ENCODE results near the gene KLHL6. TPM values are rescaled to one million over a fixed set of nuclear protein-coding genes. Genes with fewer than 3 reads are reported as not detected.
"Not testable (repeated sequence)": the region's sequence is repeated elsewhere in the genome, so short reads cannot be mapped to it uniquely, and the experiment has no call there.

KLHL6 gene
- total RNA-seq, 2 donors from 2014 or later = 33.5 to 39.7 TPM

DNA sequence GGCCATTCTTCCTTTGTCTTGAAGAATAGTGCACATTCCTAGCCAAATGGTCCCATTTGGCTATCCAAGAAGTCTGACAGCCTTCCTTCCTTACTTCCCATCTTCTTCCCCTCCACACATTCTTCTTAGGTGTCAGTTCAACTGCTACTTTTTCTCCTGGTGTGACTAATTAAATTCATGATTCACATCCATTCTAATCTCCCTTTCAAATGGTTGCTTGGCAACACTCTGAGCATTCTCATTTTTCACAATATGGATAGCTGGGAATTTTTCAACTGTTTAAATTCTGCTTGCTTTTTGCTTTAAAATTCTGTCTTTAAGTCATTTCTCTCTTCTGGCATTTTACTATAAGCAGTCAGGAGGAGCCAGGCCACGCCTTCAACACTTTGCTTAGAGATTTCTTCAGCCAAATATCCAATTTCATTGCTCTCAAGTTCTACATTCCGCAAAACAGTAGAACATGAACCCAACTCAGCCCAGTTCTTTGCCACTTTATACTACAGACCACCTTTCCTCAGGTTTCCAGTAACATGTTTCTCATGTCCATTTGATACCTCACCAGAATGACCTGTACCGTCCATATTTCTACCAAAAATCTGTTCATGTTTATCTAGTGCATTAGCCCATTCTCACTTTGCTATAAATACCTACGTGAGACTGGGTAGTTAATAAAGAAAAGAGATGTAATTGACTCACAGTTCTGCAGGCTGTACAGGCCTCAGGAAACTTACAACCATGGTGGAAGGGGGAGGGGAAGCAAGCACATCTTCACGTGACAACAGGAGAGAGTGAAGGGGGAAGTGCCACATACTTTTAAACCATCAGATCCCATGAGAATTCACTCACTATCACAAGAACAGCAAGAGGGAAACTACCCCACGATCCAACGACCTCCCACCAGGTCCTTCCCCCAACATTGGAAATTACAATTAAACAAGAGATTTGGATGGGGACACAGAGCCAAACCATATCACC is 95.1 kb downstream of the KLHL6 start:
- peaks cover 10% of the 10 kb centered on the region for H3K36me3 Mint-ChIP-seq (ENCODE audit: low read depth)
- H3K27me3 Mint-ChIP-seq = no peaks in the 10 kb centered on the region
- no peaks in the 10 kb centered on the region for H3K4me1 Mint-ChIP-seq
- no peaks in the 10 kb centered on the region for H3K9me3 Mint-ChIP-seq
- ATAC-seq (replicated peaks) = no peak
- no peak overlapping the region for H3K4me3 Mint-ChIP-seq
- no peak overlapping the region for H3K27ac Mint-ChIP-seq

DNA sequence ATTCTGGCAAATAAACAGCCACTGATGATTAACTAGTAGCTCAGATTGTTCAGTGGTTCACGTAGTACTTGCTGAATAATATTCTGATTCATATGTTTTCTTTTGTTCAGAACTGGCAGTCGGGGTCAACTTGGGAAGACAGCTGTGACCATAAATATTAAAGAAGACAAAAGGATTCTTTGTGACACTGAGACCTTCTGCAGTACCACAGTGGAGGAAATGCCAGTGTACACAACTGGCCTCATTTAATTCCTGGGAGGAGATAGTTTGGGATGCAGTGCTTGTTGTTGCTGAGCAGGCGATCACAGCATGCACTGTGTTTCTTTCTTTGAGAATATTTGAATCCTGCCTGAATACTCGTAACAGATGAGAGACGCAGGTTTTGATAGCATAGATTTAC is 100.4 kb downstream of the KLHL6 start:
- H3K27me3 Mint-ChIP-seq = no peaks in the 10 kb centered on the region
- no peak for ATAC-seq (replicated peaks)
- peaks cover 29% of the 10 kb centered on the region for H3K36me3 Mint-ChIP-seq (ENCODE audit: low read depth)
- no peak overlapping the region for H3K27ac Mint-ChIP-seq
- no peaks in the 10 kb centered on the region for H3K4me1 Mint-ChIP-seq
- no peaks in the 10 kb centered on the region for H3K9me3 Mint-ChIP-seq
- no peak overlapping the region for H3K4me3 Mint-ChIP-seq

DNA sequence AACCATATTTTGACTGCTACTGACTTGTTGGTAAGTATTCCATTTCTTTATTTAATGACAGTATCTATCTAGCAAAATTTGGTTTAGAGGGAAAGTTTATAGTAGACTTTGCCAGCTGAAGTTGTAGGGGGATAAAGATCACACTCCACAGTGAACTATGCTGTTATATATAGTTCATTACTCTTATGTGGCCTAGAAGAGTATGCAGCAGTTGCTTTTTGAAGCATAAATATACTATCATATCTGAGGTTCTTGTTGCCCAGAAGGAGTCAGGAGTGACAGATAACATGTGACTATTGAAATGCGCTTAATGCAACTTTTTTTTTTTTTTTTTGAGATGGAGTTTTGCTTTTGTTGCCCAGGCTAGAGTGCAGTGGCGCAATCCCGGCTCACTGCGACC is 101.4 kb downstream of the KLHL6 start:
- Mint-ChIP-seq H3K36me3 (ENCODE audit: low read depth) (peaks cover 29% of the 10 kb centered on the region), H3K9me3 (no peaks in the 10 kb centered on the region), H3K27me3 (no peaks in the 10 kb centered on the region), H3K27ac (no peak overlapping the region), H3K4me3 (no peak overlapping the region), H3K4me1 (peaks cover under 1% of the 10 kb centered on the region)
- no peak for ATAC-seq (replicated peaks)

DNA sequence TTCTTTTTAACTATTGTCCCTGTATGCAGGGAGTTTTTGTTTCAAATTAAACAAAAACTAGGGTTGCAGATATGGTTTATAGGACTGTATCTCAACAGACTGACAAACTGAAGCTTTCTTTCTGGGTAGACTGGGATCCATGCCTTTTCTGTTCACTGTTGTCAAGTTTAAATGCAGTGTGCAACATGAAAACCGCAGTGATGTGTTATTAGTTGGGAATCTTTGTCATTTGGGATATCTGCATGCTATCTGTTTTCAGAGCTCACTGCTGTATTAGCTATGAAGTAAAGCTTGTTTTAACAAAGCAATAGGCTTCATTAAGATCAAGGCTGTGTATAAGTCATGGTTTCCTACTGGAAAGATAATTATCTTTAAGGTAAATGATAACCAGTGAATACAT is 105.7 kb downstream of the KLHL6 start:
- no peak for ATAC-seq (replicated peaks)
- peaks cover 10% of the 10 kb centered on the region for H3K4me1 Mint-ChIP-seq
- no peaks in the 10 kb centered on the region for H3K27me3 Mint-ChIP-seq
- H3K4me3 Mint-ChIP-seq = no peak overlapping the region
- H3K9me3 Mint-ChIP-seq = no peaks in the 10 kb centered on the region
- H3K27ac Mint-ChIP-seq = no peak overlapping the region
- H3K36me3 Mint-ChIP-seq (ENCODE audit: low read depth) = peaks cover 14% of the 10 kb centered on the region

DNA sequence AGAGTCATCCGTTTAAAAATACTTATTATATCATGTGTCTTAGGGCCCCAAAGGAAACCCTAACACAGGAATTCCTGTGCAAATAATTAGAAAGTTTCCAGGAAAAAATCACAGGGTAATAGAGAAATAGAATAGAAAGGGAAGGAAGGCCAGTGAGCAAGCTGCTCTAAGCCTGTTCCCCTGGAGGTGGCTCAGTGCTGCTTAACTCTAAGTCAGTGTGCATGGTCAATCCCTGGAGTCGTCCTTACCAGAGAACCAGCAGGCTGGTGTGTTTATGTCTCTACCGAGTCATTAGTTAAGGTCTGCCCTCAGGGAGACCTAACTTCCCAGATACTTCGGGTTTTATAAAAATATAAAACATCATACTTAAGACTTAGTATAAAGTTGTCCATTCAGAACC is 106.1 kb downstream of the KLHL6 start:
- H3K9me3 Mint-ChIP-seq = no peaks in the 10 kb centered on the region
- peaks cover 12% of the 10 kb centered on the region for H3K36me3 Mint-ChIP-seq (ENCODE audit: low read depth)
- ATAC-seq (replicated peaks) = no peak
- peaks cover 10% of the 10 kb centered on the region for H3K4me1 Mint-ChIP-seq
- H3K4me3 Mint-ChIP-seq = peak overlapping the region; percentile 90
- H3K27me3 Mint-ChIP-seq = no peaks in the 10 kb centered on the region
- H3K27ac Mint-ChIP-seq = no peak overlapping the region

DNA sequence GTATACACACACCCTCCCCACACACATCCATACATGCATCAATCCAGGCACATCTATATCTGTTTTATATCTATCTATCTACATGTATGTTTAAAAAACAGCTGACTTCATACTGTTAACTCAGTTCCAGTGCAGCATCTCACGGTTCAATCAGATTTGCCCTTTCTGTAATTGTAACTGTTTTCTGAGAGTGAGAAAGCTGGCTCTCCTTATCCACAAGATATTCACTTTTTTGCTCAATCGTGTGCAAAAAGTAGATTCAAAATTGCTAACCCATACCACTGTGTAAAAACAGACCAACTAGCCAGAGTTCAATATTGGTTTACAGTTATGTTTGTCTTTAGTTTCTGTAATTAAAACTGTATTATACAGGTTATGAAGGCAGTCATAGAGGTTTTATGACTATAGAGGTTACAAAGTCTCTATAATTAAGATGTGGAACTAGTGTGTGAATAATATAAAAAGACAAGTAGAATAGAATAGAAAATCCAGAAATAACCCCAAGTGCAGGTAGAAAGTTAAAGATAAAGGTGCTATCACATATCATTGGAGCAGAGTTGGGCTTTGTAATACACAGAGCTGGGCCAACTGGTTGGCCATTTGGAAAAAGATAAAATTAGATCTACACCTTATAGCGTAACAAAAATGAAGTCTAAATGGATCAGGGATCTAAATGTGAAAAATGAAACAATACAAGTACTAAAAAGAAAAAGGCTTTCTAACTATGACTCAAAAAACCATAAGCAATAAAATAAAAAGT is 107.0 kb downstream of the KLHL6 start:
- Mint-ChIP-seq H3K27me3 (no peaks in the 10 kb centered on the region), H3K27ac (peak overlapping the region; percentile 93), H3K4me3 (peak overlapping the region; percentile 90), H3K9me3 (peaks cover 2% of the 10 kb centered on the region), H3K4me1 (peaks cover 10% of the 10 kb centered on the region), H3K36me3 (ENCODE audit: low read depth) (peaks cover 12% of the 10 kb centered on the region)
- ATAC-seq (replicated peaks) = no peak

DNA sequence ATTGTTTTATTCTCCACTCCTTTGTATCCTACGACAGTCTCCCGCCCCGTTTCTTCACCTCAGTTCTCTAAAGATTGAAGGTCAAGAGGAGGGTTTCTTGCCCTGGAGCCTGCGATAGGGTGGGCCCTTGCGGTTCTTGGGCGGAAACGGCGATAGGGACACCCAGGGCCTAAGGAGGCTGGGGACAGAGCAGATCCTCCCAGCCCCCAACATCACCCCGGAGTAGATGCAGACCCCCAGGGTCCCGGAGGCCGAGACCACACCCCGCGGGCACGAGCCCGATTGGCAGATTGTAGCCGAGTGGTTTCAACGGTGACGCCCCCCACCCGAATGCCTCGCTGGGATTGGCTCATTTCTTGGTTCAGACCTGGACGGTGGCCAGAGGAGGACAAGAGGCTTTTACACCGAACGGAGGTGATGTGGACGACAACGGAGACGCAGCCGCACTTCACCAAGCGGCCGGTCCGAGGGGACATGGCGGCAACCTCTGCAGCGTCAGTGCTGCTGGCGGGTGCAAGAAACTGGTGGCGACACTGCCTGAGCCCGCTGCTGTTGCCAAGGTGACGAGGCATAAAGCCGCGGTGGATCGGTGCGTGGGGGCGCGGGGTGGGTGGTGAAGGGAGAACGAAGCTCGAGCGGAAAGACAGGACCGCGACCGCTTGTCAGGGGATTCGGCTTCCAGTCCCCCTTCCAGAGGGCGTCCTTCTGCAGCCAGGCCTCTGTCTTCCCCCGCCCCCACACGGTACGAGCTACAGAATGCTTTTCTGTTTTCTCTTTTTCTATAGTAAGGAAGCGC is 108.1 kb downstream of the KLHL6 start:
- Mint-ChIP-seq H3K4me3 (peak overlapping the region; percentile 90), H3K36me3 (ENCODE audit: low read depth) (peaks cover 11% of the 10 kb centered on the region), H3K27me3 (no peaks in the 10 kb centered on the region), H3K9me3 (peaks cover 8% of the 10 kb centered on the region), H3K27ac (peak overlapping the region; percentile 93), H3K4me1 (peaks cover 10% of the 10 kb centered on the region)
- ATAC-seq (replicated peaks) = peak; percentile 90

DNA sequence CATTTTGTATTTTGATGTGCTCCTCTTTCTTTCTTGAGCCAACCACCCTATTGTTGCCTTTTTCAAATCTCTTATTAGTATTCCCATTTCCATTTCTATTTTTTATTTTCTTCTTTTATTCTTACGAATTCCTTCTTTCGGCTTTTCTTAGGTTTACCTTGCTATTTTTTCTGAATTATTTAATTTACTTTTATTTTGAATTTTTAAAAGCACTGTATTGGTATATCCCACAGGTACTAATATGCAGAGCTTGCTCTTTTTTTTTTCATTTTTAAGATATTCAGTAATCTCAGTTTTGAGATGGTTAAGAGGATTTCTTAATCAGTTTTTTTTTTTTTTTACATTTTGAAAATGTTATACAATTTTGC is 108.7 kb downstream of the KLHL6 start:
- no peaks in the 10 kb centered on the region for H3K27me3 Mint-ChIP-seq
- no peak for ATAC-seq (replicated peaks)
- peaks cover 8% of the 10 kb centered on the region for H3K9me3 Mint-ChIP-seq
- H3K27ac Mint-ChIP-seq = peak overlapping the region; percentile 93
- H3K36me3 Mint-ChIP-seq (ENCODE audit: low read depth) = peaks cover 6% of the 10 kb centered on the region
- H3K4me3 Mint-ChIP-seq = peak overlapping the region; percentile 90
- peaks cover 10% of the 10 kb centered on the region for H3K4me1 Mint-ChIP-seq

DNA sequence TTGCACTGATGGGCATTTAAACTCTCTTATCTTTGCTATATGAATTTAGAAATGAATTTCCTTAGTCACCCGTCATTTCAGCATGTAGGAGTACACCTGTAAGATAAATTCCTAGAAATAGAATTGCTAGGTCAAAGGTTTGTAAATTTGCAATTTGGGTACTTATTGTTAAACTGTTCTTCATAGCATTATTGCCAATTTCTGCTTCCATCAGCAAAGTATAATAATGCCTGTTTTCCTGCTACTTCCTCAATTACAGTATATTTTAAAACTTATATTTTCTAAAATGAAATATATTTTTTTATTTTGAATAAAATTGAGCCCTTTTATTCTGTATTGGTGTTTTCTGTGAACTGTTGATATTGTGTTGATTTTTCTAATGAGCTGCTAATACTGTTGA is 110.8 kb downstream of the KLHL6 start:
- no peaks in the 10 kb centered on the region for H3K36me3 Mint-ChIP-seq (ENCODE audit: low read depth)
- H3K27ac Mint-ChIP-seq = no peak overlapping the region
- peaks cover 10% of the 10 kb centered on the region for H3K4me1 Mint-ChIP-seq
- H3K9me3 Mint-ChIP-seq = peaks cover 11% of the 10 kb centered on the region
- ATAC-seq (replicated peaks) = no peak
- no peak overlapping the region for H3K4me3 Mint-ChIP-seq
- no peaks in the 10 kb centered on the region for H3K27me3 Mint-ChIP-seq

DNA sequence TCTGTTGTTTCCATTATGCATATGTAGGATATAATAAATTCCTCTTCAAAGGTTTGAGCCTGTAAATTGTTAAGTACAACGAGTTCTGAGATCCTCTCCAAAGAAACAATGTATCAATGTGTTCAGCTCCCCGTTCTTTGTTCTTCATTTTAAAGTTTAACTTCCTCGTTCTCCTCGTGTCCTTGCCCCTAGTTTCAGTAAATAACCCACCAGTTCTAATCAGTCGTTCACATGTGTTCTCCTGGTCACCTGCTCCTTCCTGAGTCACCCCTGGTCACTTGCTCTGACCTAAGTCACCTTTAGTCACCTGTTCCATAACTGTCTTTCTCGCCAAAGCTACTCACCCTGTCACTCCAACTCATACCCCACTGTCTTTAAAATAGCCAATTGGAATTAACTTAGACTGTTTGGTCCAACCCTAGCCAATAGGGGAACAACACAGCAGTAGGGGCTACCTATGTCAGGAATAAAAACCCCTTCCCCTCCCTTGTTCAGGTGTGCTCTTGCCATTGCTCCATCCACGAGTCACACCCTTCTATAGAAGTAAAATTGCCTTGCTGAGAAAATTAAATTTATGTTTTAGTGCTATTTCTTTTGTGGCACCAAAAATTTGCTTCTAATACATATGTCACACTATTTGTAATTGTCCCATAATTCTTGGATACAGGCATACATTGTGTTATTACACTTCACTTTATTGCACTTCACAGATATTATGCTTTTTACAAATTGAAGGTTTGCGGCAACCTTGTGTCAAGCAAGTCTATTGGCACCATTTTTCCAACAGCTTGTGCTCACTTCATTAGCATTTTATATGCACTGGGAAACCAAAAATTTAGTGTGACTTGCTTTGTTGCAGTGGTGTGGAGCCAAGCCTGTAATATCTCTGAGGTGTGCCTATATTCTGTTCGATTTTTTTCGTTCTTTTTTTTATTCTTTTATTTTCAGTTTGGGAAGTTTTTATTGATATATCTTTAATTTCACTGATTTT is 111.8 kb downstream of the KLHL6 start:
- no peaks in the 10 kb centered on the region for H3K36me3 Mint-ChIP-seq (ENCODE audit: low read depth)
- H3K4me3 Mint-ChIP-seq = no peak overlapping the region
- ATAC-seq (replicated peaks) = no peak
- no peak overlapping the region for H3K27ac Mint-ChIP-seq
- H3K27me3 Mint-ChIP-seq = no peaks in the 10 kb centered on the region
- peaks cover 11% of the 10 kb centered on the region for H3K9me3 Mint-ChIP-seq
- peaks cover 13% of the 10 kb centered on the region for H3K4me1 Mint-ChIP-seq

DNA sequence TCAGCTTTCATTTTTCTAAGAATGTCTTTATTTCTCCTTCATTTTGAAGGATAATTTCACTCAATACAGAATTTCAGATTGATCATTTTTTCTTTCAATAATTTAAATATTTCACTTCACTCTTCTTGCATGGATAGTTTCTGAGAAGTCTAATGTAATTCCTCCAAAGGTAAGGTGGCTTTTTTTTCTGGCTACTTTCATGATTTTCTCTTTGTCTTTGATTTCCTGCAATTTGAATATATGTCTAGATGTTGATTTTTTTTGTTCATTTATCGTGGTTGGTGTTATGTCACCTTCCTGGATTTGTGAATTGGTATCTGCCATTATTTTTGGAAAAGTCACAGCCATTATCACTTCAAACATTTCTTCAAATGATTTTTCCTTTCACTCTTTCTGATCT is 112.5 kb downstream of the KLHL6 start:
- Mint-ChIP-seq H3K27me3 (no peaks in the 10 kb centered on the region), H3K36me3 (ENCODE audit: low read depth) (no peaks in the 10 kb centered on the region), H3K9me3 (peaks cover 11% of the 10 kb centered on the region), H3K4me1 (peaks cover 13% of the 10 kb centered on the region), H3K27ac (no peak overlapping the region), H3K4me3 (no peak overlapping the region)
- no peak for ATAC-seq (replicated peaks)

DNA sequence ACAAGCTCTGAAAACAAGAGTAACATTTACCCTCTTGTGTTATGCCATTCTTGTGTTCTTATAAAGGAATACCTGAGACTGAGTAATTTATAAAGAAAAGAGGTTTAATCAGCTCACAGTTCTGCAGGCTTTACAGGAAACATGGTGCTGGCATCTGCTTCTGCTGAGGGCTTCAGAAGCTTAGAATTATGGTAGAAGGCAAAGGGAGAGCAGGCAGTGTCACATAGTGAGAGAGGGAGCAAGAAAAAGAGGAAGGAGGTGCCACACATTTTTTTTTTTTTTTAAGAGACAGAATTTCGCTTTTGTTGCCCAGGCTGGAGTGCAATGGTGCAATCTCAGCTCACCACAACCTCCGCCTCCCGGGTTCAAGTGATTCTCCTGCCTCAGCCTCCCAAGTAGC is 115.0 kb downstream of the KLHL6 start:
- not testable (repeated sequence) for H3K27me3 Mint-ChIP-seq

DNA sequence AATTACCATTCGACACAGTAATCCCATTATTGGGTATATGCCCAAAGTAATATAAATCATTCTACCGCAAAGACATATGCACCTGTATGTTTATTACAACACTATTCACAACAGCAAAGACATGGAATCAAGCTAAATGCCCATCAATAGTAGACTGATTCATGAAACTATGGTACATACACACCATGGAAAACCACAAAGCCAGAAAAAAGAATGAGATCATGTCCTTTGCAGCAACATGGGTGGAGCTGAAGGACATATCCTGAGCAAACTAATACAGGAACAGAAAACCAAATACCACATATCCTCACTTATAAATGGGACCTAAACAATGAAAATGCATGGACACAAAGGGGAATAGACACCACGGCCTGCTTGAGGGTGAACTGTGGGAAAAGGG is 116.0 kb downstream of the KLHL6 start:
- Mint-ChIP-seq H3K4me3 (no peak overlapping the region), H3K27me3 (no peaks in the 10 kb centered on the region), H3K36me3 (ENCODE audit: low read depth) (no peaks in the 10 kb centered on the region), H3K4me1 (peaks cover 43% of the 10 kb centered on the region), H3K27ac (no peak overlapping the region), H3K9me3 (peaks cover 11% of the 10 kb centered on the region)
- peak; percentile 12 for ATAC-seq (replicated peaks)

More for the DNA sequence above, 115.0 kb downstream of the KLHL6 start:
- not testable (repeated sequence) for ATAC-seq (replicated peaks); H3K36me3 Mint-ChIP-seq (ENCODE audit: low read depth); H3K27ac Mint-ChIP-seq; H3K4me3 Mint-ChIP-seq
- H3K4me1 Mint-ChIP-seq = peaks cover 33% of the 10 kb centered on the region
- peaks cover 11% of the 10 kb centered on the region for H3K9me3 Mint-ChIP-seq
